Sigmoid colon (tissue), 7 donors: ENCODE measurements around the gene GJA9. TPM values are rescaled to one million over a fixed set of nuclear protein-coding genes. Genes with fewer than 3 reads are reported as not detected.

ENCODE experiments used
- polyA plus RNA-seq, 3 donors: library from polyadenylated mRNA; stranded (reverse); fragments of 200-250 nt; gene quantifications; one replicate each; pipeline ENCODE4 v1.2.3, GENCODE V29; 2013
- small RNA-seq, 3 donors: library from RNA; depleted of rRNA; stranded (forward); fragments of <200 nt; gene quantifications; one replicate each; pipeline ENCODE3, GENCODE V24; 2016
- total RNA-seq, 4 donors: library from RNA; depleted of rRNA; stranded (reverse); fragments of >200 nt; gene quantifications; one replicate each; pipeline ENCODE4 v1.1.0, GENCODE V29; 2016
- donor health status: healthy with polysubstance abuse.
- donor health status: Bipolar disorder and iron deficiency.
- donor health status: healthy.

GJA9 gene
- total and polyA plus RNA-seq, 7 donors: 0.50 TPM; not detected in 6

Small RNA genes lying within 50 kb of the gene (small RNA-seq; reads per million reads assigned to genes)
- 0 reads per million in 3 donors for gene GJA9-MYCBP
- 0 reads per million in 3 donors for gene RNU6-605P

Other genes with a start within 250 kb of the GJA9 start
- 10 to 100 TPM; 18.2 to 24.9 (median 23.7) TPM for gene RRAGC, start 21.8 kb downstream of the GJA9 start, total RNA-seq
- gene RRAGC, start 21.8 kb downstream of the GJA9 start, polyA plus RNA-seq: 10 to 100 TPM; 20.9 to 38.8 (median 33.0) TPM
- gene MYCBP, start 8.2 kb downstream of the GJA9 start, total RNA-seq: 10 to 100 TPM; 13.0 to 18.9 (median 15.5) TPM
- gene MYCBP, start 8.2 kb downstream of the GJA9 start, polyA plus RNA-seq: 10 to 100 TPM; 30.3 to 55.7 (median 35.4) TPM
- under 1 TPM in 1 of 4 donors, not detected in 3; 0.55 TPM for gene RHBDL2, start 60.2 kb upstream of the GJA9 start, total RNA-seq
- gene RHBDL2, start 60.2 kb upstream of the GJA9 start, polyA plus RNA-seq: 10 to 100 TPM in 1 of 3 donors, 1 to 10 TPM in 2; 4.6 to 24.9 (median 9.6) TPM
- 10 to 100 TPM; 42.7 to 55.7 (median 51.6) TPM for gene AKIRIN1, start 109.7 kb upstream of the GJA9 start, total RNA-seq
- gene AKIRIN1, start 109.7 kb upstream of the GJA9 start, polyA plus RNA-seq: 10 to 100 TPM; 28.4 to 59.2 (median 50.5) TPM
- 1,000 to 10,000 TPM in 1 of 4 donors, 100 to 1,000 TPM in 3; 525 to 1,407 (median 722) TPM for gene NDUFS5, start 144.8 kb upstream of the GJA9 start, total RNA-seq
- 100 to 1,000 TPM; 586 to 662 (median 646) TPM for gene NDUFS5, start 144.8 kb upstream of the GJA9 start, polyA plus RNA-seq